ENCODE measurements around the gene ZBTB45.

ZBTB45 gene

DNA sequence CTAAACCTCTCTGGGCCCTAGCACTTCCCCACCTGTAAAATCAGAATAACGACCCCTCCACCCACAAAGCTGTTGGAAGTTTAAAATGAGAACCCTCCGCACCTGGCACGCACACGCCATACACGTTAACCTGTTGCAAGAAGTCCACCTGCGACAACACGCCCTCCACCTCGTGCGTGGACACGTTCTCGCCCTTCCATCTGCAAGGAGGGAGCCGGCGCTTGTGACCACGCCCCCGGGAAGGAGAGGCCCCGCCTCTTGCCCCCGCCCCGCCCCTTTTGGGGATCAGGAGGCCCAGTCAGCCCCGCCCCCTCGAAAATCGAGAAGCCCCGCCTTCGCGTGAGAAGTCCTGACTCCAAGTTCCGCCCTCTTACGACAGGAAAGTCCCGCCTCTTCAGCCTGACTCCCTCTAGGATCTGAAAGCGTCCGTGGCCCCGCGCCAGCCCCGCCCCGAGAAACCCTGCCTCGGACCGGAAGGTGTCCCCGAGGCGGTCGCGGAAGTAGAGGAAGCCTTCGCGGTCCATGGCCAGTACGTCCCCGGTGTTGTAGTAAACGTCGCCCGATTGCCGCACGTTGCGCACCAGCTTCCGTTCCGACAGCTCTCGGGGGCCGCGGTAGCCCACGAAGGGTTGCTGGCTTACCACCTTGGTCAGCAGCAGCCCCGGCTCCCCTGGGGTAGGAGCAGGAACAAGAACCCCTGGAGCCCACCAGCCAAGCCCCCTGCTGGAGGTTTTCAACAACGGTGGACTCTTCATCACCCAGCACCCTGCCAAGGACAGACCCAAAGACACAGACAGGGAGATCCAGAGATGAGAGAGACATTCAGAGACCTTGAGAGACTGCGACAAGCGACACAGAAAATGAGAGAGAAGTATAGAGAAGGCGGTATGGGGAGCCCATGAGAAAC, 20.3 kb downstream of the ZBTB45 start (continued):
- TF ChIP-seq PRDM4 (tag by site-specific recombination; IDR thresholded peaks at IDR 0.05) (peak; percentile 28; the same call in 1 of the 2 replicates), YY1 (tag by site-specific recombination; IDR thresholded peaks at IDR 0.05) (no peak), ZNF777 (tag by site-specific recombination; IDR thresholded peaks at IDR 0.05; ENCODE audit: borderline replicate concordance) (peak; percentile 55), SCRT1 (tag by site-specific recombination; IDR thresholded peaks at IDR 0.05; ENCODE audit: borderline replicate concordance) (peak; percentile 73), ZNF391 (tag by site-specific recombination; IDR thresholded peaks at IDR 0.05; ENCODE audit: borderline replicate concordance, low read depth) (peak; percentile 53; the same call in 1 of the 2 replicates), ZNF664 (tag by site-specific recombination; IDR thresholded peaks at IDR 0.05) (0 out of 2 replicates have a peak, but pooled peaks have one; percentile 12), ZNF707 (tag by site-specific recombination; IDR thresholded peaks at IDR 0.05) (no peak), GLI4 (tag by site-specific recombination; IDR thresholded peaks at IDR 0.05) (0 out of 2 replicates have a peak, but pooled peaks have one; percentile 66), PBX3 (CRISPR knock-in tag; IDR thresholded peaks at IDR 0.05) (0 out of 2 replicates have a peak, but pooled peaks have one; percentile 20), ZNF660 (tag by site-specific recombination; IDR thresholded peaks at IDR 0.05) (peak; percentile 92), SP7 (tag by site-specific recombination; IDR thresholded peaks at IDR 0.05) (peak; percentile 72), ZNF146 (tag by site-specific recombination; IDR thresholded peaks at IDR 0.05) (no peak), ZNF394 (tag by site-specific recombination; IDR thresholded peaks at IDR 0.05; ENCODE audit: borderline replicate concordance) (no peak), SP2 (tag by site-specific recombination; IDR thresholded peaks at IDR 0.05) (peak; percentile 87), ZNF658 (tag by site-specific recombination; IDR thresholded peaks at IDR 0.05) (no peak), MYNN (tag by site-specific recombination; IDR thresholded peaks at IDR 0.05; ENCODE audit: borderline replicate concordance) (no peak), SP3 (tag by site-specific recombination; IDR thresholded peaks at IDR 0.05) (peak; percentile 84), ZNF548 (tag by site-specific recombination; IDR thresholded peaks at IDR 0.05) (no peak), ZNF843 (tag by site-specific recombination; IDR thresholded peaks at IDR 0.05) (peak; percentile 55), ZNF580 (tag by site-specific recombination; IDR thresholded peaks at IDR 0.05) (peak; percentile 100)
- TF ChIP-seq, protein P1, sequence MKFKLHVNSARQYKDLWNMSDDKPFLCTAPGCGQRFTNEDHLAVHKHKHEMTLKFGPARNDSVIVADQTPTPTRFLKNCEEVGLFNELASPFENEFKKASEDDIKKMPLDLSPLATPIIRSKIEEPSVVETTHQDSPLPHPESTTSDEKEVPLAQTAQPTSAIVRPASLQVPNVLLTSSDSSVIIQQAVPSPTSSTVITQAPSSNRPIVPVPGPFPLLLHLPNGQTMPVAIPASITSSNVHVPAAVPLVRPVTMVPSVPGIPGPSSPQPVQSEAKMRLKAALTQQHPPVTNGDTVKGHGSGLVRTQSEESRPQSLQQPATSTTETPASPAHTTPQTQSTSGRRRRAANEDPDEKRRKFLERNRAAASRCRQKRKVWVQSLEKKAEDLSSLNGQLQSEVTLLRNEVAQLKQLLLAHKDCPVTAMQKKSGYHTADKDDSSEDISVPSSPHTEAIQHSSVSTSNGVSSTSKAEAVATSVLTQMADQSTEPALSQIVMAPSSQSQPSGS (tag by site-specific recombination; IDR thresholded peaks at IDR 0.05; ENCODE audit: low read depth), result no peak
- TF ChIP-seq, protein P2, sequence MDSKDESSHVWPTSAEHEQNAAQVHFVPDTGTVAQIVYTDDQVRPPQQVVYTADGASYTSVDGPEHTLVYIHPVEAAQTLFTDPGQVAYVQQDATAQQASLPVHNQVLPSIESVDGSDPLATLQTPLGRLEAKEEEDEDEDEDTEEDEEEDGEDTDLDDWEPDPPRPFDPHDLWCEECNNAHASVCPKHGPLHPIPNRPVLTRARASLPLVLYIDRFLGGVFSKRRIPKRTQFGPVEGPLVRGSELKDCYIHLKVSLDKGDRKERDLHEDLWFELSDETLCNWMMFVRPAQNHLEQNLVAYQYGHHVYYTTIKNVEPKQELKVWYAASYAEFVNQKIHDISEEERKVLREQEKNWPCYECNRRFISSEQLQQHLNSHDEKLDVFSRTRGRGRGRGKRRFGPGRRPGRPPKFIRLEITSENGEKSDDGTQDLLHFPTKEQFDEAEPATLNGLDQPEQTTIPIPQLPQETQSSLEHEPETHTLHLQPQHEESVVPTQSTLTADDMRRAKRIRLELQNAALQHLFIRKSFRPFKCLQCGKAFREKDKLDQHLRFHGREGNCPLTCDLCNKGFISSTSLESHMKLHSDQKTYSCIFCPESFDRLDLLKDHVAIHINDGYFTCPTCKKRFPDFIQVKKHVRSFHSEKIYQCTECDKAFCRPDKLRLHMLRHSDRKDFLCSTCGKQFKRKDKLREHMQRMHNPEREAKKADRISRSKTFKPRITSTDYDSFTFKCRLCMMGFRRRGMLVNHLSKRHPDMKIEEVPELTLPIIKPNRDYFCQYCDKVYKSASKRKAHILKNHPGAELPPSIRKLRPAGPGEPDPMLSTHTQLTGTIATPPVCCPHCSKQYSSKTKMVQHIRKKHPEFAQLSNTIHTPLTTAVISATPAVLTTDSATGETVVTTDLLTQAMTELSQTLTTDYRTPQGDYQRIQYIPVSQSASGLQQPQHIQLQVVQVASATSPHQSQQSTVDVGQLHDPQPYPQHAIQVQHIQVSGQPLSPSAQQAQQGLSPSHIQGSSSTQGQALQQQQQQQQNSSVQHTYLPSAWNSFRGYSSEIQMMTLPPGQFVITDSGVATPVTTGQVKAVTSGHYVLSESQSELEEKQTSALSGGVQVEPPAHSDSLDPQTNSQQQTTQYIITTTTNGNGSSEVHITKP (tag by site-specific recombination; IDR thresholded peaks at IDR 0.05), result peak; percentile 41; the same call in 1 of the 2 replicates
- TF ChIP-seq, protein P3, sequence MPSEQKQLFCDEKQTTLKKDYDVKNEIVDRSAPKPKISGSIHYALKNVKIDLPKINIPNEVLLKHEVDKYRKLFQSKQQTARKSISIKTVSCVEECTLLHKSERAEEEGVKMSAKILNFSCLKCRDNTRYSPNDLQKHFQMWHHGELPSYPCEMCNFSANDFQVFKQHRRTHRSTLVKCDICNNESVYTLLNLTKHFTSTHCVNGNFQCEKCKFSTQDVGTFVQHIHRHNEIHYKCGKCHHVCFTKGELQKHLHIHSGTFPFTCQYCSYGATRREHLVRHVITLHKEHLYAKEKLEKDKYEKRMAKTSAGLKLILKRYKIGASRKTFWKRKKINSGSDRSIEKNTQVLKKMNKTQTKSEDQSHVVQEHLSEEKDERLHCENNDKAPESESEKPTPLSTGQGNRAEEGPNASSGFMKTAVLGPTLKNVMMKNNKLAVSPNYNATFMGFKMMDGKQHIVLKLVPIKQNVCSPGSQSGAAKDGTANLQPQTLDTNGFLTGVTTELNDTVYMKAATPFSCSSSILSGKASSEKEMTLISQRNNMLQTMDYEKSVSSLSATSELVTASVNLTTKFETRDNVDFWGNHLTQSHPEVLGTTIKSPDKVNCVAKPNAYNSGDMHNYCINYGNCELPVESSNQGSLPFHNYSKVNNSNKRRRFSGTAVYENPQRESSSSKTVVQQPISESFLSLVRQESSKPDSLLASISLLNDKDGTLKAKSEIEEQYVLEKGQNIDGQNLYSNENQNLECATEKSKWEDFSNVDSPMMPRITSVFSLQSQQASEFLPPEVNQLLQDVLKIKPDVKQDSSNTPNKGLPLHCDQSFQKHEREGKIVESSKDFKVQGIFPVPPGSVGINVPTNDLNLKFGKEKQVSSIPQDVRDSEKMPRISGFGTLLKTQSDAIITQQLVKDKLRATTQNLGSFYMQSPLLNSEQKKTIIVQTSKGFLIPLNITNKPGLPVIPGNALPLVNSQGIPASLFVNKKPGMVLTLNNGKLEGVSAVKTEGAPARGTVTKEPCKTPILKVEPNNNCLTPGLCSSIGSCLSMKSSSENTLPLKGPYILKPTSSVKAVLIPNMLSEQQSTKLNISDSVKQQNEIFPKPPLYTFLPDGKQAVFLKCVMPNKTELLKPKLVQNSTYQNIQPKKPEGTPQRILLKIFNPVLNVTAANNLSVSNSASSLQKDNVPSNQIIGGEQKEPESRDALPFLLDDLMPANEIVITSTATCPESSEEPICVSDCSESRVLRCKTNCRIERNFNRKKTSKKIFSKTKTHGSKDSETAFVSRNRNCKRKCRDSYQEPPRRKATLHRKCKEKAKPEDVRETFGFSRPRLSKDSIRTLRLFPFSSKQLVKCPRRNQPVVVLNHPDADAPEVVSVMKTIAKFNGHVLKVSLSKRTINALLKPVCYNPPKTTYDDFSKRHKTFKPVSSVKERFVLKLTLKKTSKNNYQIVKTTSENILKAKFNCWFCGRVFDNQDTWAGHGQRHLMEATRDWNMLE (tag by site-specific recombination; conservative IDR thresholded peaks at IDR 0.05; ENCODE audit: low read depth), result peak; percentile 93
